CD4-positive, alpha-beta T cell treated with Interleukin-1 beta for 1 hour (primary cell): ENCODE data around the gene CD248.
"Not testable (repeated sequence)": the region's sequence is repeated elsewhere in the genome, so short reads cannot be mapped to it uniquely, and the experiment has no call there.

ENCODE experiments used
- DNase-seq, 2 donors: peaks; one replicate each; pipeline ENCODE4 v3.0.0-alpha.2; 2020 to 2022

Gene CD248

GRCh38 chr11:66316849-66317251 is at the start of gene CD248:
CD248 (minus strand) TSS chr11:66317044; CDS start chr11:66317027, 17 bp downstream.
- peak in 1 of 2 donors; percentile 17 for DNase-seq

DNA sequence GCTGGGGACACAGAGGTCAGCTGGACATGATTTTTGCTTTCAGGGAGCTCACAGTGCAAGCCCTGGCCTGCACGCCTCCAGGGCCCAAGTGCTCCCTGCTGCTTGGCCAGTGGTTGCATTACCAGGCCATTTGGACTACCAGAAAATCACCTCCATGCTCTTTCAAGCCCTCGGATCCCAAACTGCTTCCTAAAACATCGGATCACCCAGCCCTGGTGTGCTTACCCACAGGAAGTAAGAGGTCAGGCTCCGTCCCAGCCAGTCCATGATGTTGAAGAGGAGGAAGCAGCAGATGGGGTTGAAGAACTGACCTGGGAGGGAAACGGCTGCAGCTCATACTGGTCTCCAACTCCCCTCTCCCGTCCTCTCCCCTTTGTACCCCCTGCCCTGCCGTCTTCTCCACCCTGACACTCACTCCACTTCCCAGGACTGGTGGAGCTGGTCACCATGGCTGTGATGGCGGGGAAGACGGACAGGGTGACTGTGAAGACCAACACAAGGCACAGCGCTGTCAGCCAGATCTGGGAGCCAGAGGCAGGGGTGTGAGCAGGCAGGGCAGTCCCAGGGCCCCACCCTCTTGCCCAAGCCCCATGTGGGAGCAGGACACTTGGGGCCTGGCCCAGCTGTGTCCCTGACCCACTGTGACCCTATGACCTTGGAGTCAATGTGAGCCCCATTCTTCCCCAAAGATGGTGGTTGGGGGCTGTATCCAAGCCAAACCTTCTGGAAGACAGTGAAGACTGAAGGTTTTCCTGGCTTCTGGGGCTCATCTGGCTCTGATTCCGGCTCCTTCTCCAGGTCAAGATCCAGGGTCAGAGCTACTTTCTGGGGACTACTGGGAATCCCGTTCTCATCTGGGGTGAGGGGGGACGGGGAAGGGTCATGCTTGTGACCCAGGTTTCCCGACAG is 49.1 kb upstream of the CD248 start:
- no peak for DNase-seq

GRCh38 chr11:66365166-66365565 is 48.3 kb upstream of the CD248 start:
- DNase-seq, result no peak

DNA sequence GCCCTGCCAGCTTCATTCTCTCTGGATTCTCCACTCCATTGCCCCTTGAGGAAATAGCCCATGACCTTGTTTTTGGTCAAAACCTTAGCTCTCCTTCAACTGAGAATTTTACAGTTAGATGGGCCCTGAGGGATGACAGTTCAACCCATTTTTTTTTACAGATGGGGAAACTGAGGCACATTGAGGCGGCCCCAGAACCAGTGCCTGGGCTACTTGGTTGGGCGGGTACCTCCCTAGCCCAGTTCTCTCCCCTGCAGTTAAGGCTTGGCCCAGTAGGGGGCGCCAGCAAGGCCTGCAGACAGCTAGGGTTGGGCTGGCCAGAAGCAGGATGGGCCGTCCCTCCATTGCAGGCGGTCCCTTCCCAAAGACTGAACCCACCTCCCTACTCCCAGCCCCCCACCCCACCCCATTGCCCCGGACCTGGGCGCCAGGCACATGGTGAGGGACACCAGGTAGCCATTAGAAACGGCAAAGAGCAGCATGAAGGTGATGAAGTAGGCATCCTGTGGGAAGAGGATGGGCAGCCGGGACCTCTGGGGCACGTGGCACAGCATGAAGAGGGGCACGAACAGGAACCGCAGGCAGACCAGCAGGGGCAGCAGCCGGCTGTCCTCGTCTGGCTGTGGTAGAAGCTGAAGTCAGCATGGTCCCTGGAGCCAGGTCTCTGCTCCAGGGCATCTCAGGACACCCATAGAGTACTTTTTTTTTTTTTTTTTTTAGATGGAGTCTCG is 47.1 kb upstream of the CD248 start:
- DNase-seq, result peak; percentile 60 to 69

DNA sequence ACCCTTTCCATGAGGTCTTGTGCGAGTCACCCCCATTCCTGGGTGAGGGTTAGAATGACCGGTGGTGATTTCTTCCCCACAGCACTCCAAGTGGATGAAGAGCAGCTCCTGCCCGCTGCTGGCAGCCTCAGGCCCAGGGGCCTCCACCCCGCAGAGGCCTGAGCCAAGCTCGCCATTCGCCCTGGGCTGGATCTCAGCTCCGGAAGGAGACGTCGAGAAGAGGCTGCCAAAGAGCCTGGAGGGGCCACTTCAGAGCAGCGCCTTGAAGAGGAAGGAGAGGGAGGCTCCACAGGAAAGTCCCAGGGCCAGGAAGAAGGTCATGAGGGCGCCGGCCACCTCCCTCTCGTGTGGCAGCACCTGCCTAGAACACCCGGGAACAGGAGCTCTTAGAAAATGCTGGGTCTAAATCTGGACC is 46.4 kb upstream of the CD248 start:
- no peak for DNase-seq

GRCh38 chr11:66362481-66363147 is 45.8 kb upstream of the CD248 start:
- DNase-seq, result no peak

GRCh38 chr11:66361502-66361941 is 44.7 kb upstream of the CD248 start:
- DNase-seq, result no peak

DNA sequence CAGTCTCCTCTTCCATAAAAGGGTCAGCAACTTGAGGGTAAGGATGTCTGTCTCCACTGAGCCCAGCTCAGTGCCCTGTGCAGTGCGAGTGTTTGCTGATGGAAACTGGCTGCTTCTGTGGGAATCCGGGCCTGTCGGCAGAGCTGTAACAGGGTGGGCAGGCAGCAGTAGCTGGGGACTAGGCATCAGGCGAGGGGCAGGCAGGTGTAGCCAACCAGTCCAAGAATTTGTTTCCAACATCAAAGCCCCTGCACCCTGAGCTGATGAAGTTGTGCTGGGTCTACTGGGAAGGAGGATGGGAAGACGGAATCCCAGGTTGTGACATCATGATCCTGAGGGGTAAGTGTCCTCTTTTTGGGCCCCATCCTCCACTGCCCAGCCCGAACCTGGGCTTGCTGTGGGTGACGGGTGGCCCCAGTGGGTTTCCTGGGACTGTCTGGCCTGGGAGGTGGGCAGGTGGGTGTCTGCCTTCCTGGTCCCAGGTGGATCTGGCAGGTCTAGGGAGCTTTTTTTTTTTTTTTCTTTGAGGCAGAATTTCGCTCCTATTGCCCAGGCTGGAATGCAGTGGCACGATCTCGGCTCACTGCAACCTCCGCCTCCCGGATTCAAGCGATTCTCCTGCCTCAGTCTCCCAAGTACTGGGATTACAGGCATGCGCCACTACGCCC is 43.7 kb upstream of the CD248 start:
- no peak for DNase-seq

DNA sequence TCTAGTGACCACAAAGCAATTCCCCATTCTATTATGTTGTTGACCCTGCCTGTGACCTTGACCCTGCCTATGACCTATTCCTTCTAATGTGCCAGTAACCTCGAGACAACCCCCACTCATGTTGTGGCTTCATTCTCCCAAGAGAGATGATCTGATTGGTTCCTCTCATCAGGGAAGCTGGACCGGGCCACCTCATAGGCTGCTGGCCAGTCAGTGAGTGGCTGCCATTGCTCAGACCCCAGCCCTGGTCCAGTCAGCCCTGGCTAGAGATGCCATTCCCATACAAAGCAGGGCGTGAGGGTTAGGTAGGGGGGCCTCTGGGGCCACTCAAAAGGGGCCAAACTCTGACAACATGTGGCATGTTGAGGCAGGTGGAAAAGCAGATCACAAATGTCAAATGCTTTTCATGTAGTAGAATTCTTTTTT is 42.8 kb upstream of the CD248 start:
- no peak for DNase-seq

- DNase-seq, result not testable (repeated sequence)
Measured at GRCh38 chr11:66350560-66351235, 33.9 kb upstream of the CD248 start.

GRCh38 chr11:66349084-66349386 is 32.2 kb upstream of the CD248 start:
- no peak for DNase-seq

DNA sequence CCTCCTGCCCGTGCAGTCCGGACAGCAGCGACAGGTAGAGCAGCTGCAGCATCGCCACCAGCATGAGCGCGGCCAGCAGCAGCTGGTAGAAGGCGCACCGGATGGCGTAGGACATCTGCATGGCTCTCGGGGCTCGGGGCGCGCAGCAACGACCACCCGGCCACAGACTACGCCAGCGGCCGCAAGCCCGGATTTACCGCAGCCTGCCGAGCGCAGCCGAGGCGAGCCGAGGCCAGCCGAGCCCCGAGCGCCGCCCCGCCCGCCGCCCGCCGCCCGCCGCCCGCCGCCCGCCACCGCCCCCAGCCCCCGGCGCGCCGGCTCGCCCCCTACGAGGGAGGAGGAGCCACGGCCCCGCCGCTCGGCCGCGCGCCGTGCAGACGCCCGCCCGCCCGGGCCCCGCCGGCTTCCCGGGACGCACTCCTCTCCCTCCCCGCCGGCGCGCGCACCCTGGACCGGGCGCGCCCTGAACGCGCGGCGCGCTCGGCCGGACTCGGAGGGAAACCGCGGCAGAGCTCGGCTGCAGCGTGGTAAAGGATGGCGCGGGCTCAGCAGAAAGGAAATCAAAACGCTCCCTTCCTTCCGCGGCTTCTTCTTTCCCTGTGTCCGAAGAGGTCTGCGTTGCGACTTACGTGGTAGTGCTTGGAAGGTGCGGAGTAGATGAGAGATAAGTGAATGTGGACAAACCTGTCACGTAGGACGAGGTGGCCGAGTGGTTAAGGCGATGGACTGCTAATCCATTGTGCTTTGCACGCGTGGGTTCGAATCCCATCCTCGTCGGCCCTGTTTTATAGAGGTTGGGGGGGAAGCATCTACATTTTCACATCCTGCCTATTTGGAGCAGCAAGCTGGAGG is 30.8 kb upstream of the CD248 start, which contains the start of gene B4GAT1:
Gene B4GAT1, minus strand, starts transcription at position 205 of the 852 bp plus-strand sequence. Its CDS starts 84 bp downstream, at position 121.
- peak; percentile 87 for DNase-seq

DNA sequence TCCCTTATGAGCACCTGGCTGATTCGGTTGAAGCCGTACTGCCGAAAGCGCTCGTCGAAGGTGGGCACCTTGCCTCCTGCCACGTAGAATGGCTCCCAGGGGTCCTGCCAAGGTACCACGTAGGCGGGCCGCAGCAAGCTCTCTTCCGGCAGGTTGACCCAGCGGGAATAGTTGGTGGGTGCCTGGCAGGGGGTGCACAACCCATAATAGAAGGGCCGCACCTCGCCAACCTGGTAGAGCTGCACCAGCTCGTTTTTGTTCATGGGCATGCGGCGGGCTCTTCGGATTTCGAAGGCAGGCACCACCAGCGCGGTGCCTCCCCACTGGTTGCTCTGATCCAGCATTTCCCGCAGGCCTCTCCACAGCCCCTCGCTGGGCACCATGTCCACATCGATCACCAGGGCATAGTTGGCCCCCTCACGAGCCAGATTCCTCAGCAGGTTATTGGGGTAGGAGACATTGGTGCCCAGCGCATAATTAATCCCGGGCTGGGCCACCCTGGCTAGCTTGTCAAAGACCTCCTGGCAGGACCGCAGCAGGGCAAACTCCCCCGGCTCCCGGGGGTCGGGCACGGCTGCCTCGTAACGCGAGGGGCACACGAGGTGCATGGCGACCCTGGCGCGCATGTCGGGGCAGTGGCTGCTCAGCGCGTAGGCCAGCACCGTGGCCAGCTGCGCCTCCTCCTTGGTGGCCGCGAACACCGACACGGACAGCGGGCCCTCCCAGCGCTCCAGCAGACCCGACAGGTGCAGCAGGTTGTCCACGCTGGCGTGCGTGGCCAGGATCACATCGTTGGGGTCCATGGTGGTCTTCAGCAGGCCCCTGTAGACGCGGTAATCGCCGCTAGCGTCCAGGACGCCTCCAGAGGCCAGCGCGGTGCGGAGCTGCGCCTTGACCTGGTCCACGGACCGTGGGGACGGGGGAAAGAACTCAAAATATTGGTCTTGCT is 29.9 kb upstream of the CD248 start:
- DNase-seq, result no peak

DNA sequence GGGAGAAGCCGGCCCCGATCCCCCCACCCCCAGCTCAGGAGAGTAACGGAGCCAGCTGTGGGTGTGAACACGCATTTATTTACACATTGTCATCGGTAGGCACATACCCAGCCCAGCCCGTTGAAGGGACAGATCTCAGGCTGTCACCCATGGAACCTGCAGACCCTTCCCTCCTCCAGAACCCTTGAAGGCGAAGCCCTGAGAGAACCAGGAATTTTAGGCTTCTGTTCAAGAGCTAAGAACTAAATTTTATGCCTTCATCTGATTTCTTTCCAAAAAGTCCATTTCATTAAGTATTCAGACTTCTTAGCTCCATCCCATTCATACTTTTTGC is 28.4 kb upstream of the CD248 start:
- DNase-seq, result no peak

GRCh38 chr11:66344550-66345315 is 27.9 kb upstream of the CD248 start, which contains the start of gene BRMS1:
BRMS1 (minus strand) TSS chr11:66345104; CDS start chr11:66342234, 2,870 bp downstream.
- DNase-seq, result peak; percentile 95 to 96

DNA sequence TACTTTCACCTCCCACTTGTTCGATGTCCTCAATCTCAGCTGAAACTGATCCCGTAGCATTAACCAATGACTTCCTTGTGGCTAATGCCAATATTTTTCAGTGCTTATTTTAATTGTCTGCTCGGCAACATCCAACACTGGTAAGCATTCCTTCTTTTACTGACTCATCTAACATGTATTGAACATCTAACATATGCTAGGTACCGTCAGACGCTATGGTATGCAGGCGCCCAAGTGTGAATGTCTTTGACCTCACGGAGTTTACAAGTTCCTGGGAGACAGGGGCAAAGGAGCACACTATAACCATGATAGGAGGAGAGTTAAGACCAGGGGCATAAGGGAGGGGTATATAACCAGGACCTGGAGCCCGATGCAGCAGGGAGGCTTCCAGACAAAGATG is 26.3 kb upstream of the CD248 start:
- DNase-seq, result no peak

DNA sequence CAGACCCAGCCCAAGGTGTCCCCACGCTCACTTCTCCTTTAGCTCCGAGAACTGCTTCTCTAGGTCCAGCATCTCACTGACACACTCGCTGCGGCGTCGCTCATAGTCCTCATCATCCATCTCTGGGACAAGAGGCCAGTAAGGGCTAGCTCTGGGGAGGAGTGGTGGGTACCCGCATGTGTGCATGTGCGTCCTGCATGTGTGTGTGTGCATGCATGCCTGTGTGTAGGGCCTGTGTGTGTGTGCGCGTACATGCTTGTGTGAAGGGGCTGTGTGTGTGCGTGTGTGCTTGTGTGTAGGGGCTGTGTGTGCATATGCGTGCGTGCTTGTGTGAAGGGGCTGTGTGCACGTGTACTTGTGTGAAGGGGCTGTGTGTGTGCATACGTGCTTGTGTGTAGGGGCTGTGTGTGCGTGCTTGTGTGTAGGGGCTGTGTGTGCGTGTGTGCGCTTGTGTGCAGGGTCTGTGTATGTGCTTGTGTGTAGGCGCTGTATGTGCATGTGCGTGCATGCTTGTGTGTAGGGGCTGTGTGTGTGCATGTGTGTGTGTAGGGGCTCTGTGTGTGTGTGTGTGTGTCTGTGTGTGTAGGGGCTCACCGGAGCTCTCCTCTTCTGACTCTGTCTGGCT is 24.8 kb upstream of the CD248 start:
- DNase-seq, result no peak

DNA sequence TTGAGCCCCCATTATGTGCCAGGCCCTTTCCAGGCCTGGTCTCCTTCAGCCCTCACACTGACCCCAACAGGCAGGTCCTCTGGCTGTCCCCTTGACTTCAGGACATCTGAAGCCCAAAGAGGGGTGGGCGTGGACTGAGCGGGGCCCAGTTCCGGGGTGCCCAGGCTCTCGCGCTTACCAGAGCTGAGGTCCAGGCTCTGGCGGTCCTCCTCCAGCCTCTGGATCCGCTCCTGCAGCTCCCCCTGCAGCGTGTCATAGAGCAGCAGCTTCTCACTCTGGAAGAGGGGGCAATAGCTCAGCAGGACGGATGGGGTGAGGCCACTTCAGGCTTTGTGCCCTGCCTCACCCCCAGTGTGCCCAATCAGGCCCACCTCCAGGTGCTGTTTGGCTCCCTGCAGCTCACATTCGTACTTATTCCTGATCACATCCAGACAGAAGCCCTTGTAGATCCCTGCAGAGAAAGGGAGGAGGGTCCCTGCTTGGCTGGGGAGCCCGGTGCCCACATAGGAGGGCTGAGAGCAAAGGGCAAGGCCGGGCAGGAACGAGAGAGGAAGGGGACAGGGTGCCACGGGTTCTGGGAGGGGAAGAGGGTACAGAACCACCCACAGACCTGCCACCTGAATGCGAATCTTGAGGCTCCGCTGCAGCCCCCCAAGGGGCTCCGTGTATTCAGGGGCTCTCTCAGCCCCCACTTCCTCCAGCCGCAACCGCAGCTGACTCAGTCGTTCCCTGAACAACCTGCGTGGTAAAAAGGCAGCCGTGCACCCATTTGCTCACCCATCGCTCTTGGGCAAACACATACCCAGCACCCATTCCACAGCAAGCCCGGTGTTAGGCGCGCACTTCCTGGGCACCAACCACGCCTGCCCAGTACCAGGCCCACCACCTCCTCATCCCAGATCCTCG is 24.0 kb upstream of the CD248 start:
- DNase-seq, result no peak
